Naive thymus-derived CD8-positive, alpha-beta T cell (primary cell): ENCODE results near the gene SMKR1. TPM values are rescaled to one million over a fixed set of nuclear protein-coding genes. Genes with fewer than 3 reads are reported as not detected.
"Not testable (repeated sequence)": the region's sequence is repeated elsewhere in the genome, so short reads cannot be mapped to it uniquely, and the experiment has no call there.

Experiments used
- ATAC-seq, 2 donors: fragments of 150-1000 bp; cut with Tn5 transposase in 1 of 2; sonication (Bioruptor Pico), chemical (Tn5 transposase) in 1 of 2; 1 replicate in 1 of 2; 2 replicates in 1 of 2; pipeline ENCODE4 v1.10.0; 2021; ENCODE audit warnings: mild to moderate bottlenecking in 2 of 2, moderate library complexity in 2 of 2
- POLR2A ChIA-PET: fragments of 350-600 bp; sonication (Branson Sonifier 250); formaldehyde crosslinking; loops from one replicate; lab custom pipeline; 2021; ENCODE audit warnings: antibody characterized with exemption; lab: Charles Lee
- DNase-seq, 10 donors: peaks; one replicate each; pipeline versions ENCODE4 v3.0.0 to v3.0.0-alpha.2; 2020 to 2022
- H3K27ac Mint-ChIP-seq, 10 donors: one replicate each; pipeline ENCODE4 v1.8.0; 2020 to 2022; ENCODE audit warnings: mild to moderate bottlenecking in 10 of 10, mixed read lengths in 10 of 10, moderate library complexity in 4 of 10, inconsistent platforms in 1 of 10
- H3K27me3 Mint-ChIP-seq, 5 donors: one replicate each; pipeline ENCODE4 v1.8.0; 2021 to 2022; ENCODE audit warnings: mixed read lengths in 5 of 5
- H3K36me3 Mint-ChIP-seq, 3 donors: one replicate each; pipeline ENCODE4 v1.8.0; 2020 to 2022; ENCODE audit warnings: mixed read lengths in 3 of 3, mild to moderate bottlenecking in 2 of 3, inconsistent platforms in 1 of 3
- H3K4me1 Mint-ChIP-seq, 4 donors: one replicate each; pipeline ENCODE4 v1.8.0; 2021 to 2022; ENCODE audit warnings: mixed read lengths in 4 of 4
- H3K4me3 Mint-ChIP-seq, 10 donors: one replicate each; pipeline ENCODE4 v1.8.0; 2020 to 2022; ENCODE audit warnings: mild to moderate bottlenecking in 10 of 10, mixed read lengths in 10 of 10, moderate library complexity in 6 of 10, inconsistent platforms in 1 of 10
- H3K9me3 Mint-ChIP-seq, 9 donors: one replicate each; pipeline ENCODE4 v1.8.0; 2020 to 2022; ENCODE audit warnings: mixed read lengths in 9 of 9, mild to moderate bottlenecking in 3 of 9, inconsistent platforms in 1 of 9, moderate library complexity in 1 of 9
- polyA plus RNA-seq, 3 donors: library from polyadenylated mRNA; unstranded; fragments of 300-500 nt; fragmentation: Illumina TruSeq; gene quantifications; one replicate each; pipeline ENCODE4 v1.2.3, GENCODE V29; 2021
- total RNA-seq, 8 experiments: library from RNA in 2 of 8; stranded (reverse) in 2 of 8; gene quantifications; one replicate each; pipeline ENCODE4 v1.2.3 and lab custom pipeline; 2021 to 2026

Gene SMKR1
- total and polyA plus RNA-seq, 5 experiments from 2014 or later, result 1.5 to 9.7 (median 5.2) TPM

GRCh38 chr7:129468087-129468486, 34.2 kb upstream of the SMKR1 start:
- H3K27me3 Mint-ChIP-seq, result peaks cover 0 to 3% (median 0%) of the 10 kb centered on the region in 5 donors
- H3K4me1 Mint-ChIP-seq, result peaks cover 0 to 2% (median 0%) of the 10 kb centered on the region in 4 donors
- no peak for DNase-seq
- H3K27ac Mint-ChIP-seq, result no peak overlapping the region
- POLR2A ChIA-PET, result no interaction called here
- no peak for ATAC-seq
- H3K36me3 Mint-ChIP-seq, result no peaks in the 10 kb centered on the region
- no peak overlapping the region for H3K4me3 Mint-ChIP-seq
- H3K9me3 Mint-ChIP-seq, result no peaks in the 10 kb centered on the region

GRCh38 chr7:129468547-129468946, 33.8 kb upstream of the SMKR1 start:
- peak overlapping the region in 2 of 10 donors; percentile 22 to 65 for H3K27ac Mint-ChIP-seq
- H3K36me3 Mint-ChIP-seq, result no peaks in the 10 kb centered on the region
- no peak overlapping the region for H3K4me3 Mint-ChIP-seq
- no peaks in the 10 kb centered on the region for H3K9me3 Mint-ChIP-seq
- peaks cover 0 to 3% (median 0%) of the 10 kb centered on the region in 5 donors for H3K27me3 Mint-ChIP-seq
- DNase-seq (no peak), ATAC-seq (no peak)
- H3K4me1 Mint-ChIP-seq, result peaks cover 0 to 2% (median 0%) of the 10 kb centered on the region in 4 donors
- POLR2A ChIA-PET, result no interaction called here

GRCh38 chr7:129469930-129470329, 32.4 kb upstream of the SMKR1 start:
- ATAC-seq (no peak), DNase-seq (no peak)
- H3K4me1 Mint-ChIP-seq, result peaks cover 0 to 2% (median 0%) of the 10 kb centered on the region in 4 donors
- no peaks in the 10 kb centered on the region for H3K36me3 Mint-ChIP-seq
- H3K27me3 Mint-ChIP-seq, result peaks cover 0 to 3% (median 0%) of the 10 kb centered on the region in 5 donors
- no peak overlapping the region for H3K27ac Mint-ChIP-seq
- no peak overlapping the region for H3K4me3 Mint-ChIP-seq
- no peaks in the 10 kb centered on the region for H3K9me3 Mint-ChIP-seq
- POLR2A ChIA-PET, result no interaction called here

- no peaks in the 10 kb centered on the region for H3K4me1 Mint-ChIP-seq
- no peak for DNase-seq
- no peak overlapping the region for H3K4me3 Mint-ChIP-seq
- no peaks in the 10 kb centered on the region for H3K9me3 Mint-ChIP-seq
- ATAC-seq, result no peak
- POLR2A ChIA-PET, result no interaction called here
- H3K27ac Mint-ChIP-seq, result no peak overlapping the region
- no peaks in the 10 kb centered on the region for H3K36me3 Mint-ChIP-seq
- H3K27me3 Mint-ChIP-seq, result no peaks in the 10 kb centered on the region
These were observed 31.9 kb upstream of the SMKR1 start for GRCh38 chr7:129470411-129470810.

GRCh38 chr7:129471402-129471827, 30.9 kb upstream of the SMKR1 start:
- no peak for ATAC-seq
- H3K27ac Mint-ChIP-seq, result no peak overlapping the region
- H3K9me3 Mint-ChIP-seq, result no peaks in the 10 kb centered on the region
- POLR2A ChIA-PET, result interaction anchor here (0.8 kb wide), 1 partner anchor 129 kb away, joined by 3 read pairs; no protein-coding TSS in a partner anchor
- no peaks in the 10 kb centered on the region for H3K27me3 Mint-ChIP-seq
- H3K4me3 Mint-ChIP-seq, result no peak overlapping the region
- no peaks in the 10 kb centered on the region for H3K4me1 Mint-ChIP-seq
- no peaks in the 10 kb centered on the region for H3K36me3 Mint-ChIP-seq
- no peak for DNase-seq

- H3K27me3 Mint-ChIP-seq, H3K9me3 Mint-ChIP-seq, POLR2A ChIA-PET, ATAC-seq, H3K4me1 Mint-ChIP-seq, H3K36me3 Mint-ChIP-seq, H3K27ac Mint-ChIP-seq, DNase-seq, H3K4me3 Mint-ChIP-seq: not testable (repeated sequence)
These were observed 26.4 kb upstream of the SMKR1 start for GRCh38 chr7:129475931-129476330.

- H3K27me3 Mint-ChIP-seq, H3K36me3 Mint-ChIP-seq, H3K27ac Mint-ChIP-seq, H3K4me3 Mint-ChIP-seq, ATAC-seq, H3K9me3 Mint-ChIP-seq, POLR2A ChIA-PET, DNase-seq, H3K4me1 Mint-ChIP-seq: not testable (repeated sequence)
These were observed 25.9 kb upstream of the SMKR1 start for GRCh38 chr7:129476398-129476797.

- Mint-ChIP-seq H3K4me3 (no peak overlapping the region), H3K4me1 (no peaks in the 10 kb centered on the region), H3K27ac (no peak overlapping the region), H3K36me3 (no peaks in the 10 kb centered on the region), H3K9me3 (peaks cover 0 to 3% (median 0%) of the 10 kb centered on the region in 9 donors), H3K27me3 (no peaks in the 10 kb centered on the region)
- DNase-seq (no peak), ATAC-seq (no peak)
- POLR2A ChIA-PET, result interaction anchor here (0.6 kb wide), 1 partner anchor 553 kb away, joined by 3 read pairs; no protein-coding TSS in a partner anchor
These were observed 22.5 kb upstream of the SMKR1 start for GRCh38 chr7:129479831-129480230.

- POLR2A ChIA-PET, result no interaction called here
- Mint-ChIP-seq H3K27me3 (no peaks in the 10 kb centered on the region), H3K4me3 (no peak overlapping the region), H3K27ac (no peak overlapping the region), H3K4me1 (no peaks in the 10 kb centered on the region), H3K36me3 (no peaks in the 10 kb centered on the region), H3K9me3 (peaks cover 0 to 3% (median 0%) of the 10 kb centered on the region in 9 donors)
- DNase-seq, result no peak
- ATAC-seq, result no peak
These were observed 21.5 kb upstream of the SMKR1 start for GRCh38 chr7:129480674-129481363.

GRCh38 chr7:129481376-129481775, 21.0 kb upstream of the SMKR1 start:
- H3K9me3 Mint-ChIP-seq, ATAC-seq, DNase-seq, H3K27ac Mint-ChIP-seq, H3K4me1 Mint-ChIP-seq, POLR2A ChIA-PET, H3K4me3 Mint-ChIP-seq, H3K27me3 Mint-ChIP-seq, H3K36me3 Mint-ChIP-seq: not testable (repeated sequence)

GRCh38 chr7:129482781-129483180, 19.6 kb upstream of the SMKR1 start:
- Mint-ChIP-seq H3K36me3 (no peaks in the 10 kb centered on the region), H3K4me3 (no peak overlapping the region), H3K9me3 (no peaks in the 10 kb centered on the region), H3K27me3 (no peaks in the 10 kb centered on the region), H3K27ac (no peak overlapping the region), H3K4me1 (no peaks in the 10 kb centered on the region)
- POLR2A ChIA-PET, result interaction anchor here (0.7 kb wide), 1 partner anchor 9 kb away, joined by 3 read pairs; no protein-coding TSS in a partner anchor
- ATAC-seq, result no peak
- no peak for DNase-seq

GRCh38 chr7:129489491-129489890, 12.8 kb upstream of the SMKR1 start:
- ATAC-seq, result no peak
- Mint-ChIP-seq H3K36me3 (no peaks in the 10 kb centered on the region), H3K4me3 (no peak overlapping the region), H3K27ac (no peak overlapping the region), H3K9me3 (no peaks in the 10 kb centered on the region), H3K4me1 (peaks cover 0 to 8% (median 0%) of the 10 kb centered on the region in 4 donors), H3K27me3 (peaks cover 0 to 9% (median 0%) of the 10 kb centered on the region in 5 donors)
- no peak for DNase-seq
- POLR2A ChIA-PET, result no interaction called here

- no peaks in the 10 kb centered on the region for H3K9me3 Mint-ChIP-seq
- peaks cover 0 to 9% (median 0%) of the 10 kb centered on the region in 5 donors for H3K27me3 Mint-ChIP-seq
- H3K36me3 Mint-ChIP-seq, result no peaks in the 10 kb centered on the region
- POLR2A ChIA-PET, result no interaction called here
- H3K4me1 Mint-ChIP-seq, result peaks cover 0 to 20% (median under 1%) of the 10 kb centered on the region in 4 donors
- H3K27ac Mint-ChIP-seq, result peak overlapping the region in 1 of 10 donors; percentile 33
- ATAC-seq (no peak), DNase-seq (no peak)
- H3K4me3 Mint-ChIP-seq, result no peak overlapping the region
These were observed 9.9 kb upstream of the SMKR1 start for GRCh38 chr7:129492391-129492790.
